Measurements from ENCODE around the gene SCN7A.

Gene SCN7A

GRCh38 chr2:166357068-166357949 is 136.7 kb downstream of the SCN7A start:
- DNase-seq (ENCODE audit: low spot score), result no peak

All from CD4-positive, alpha-beta T cell treated with Interleukin-15 for 4 hours (primary cell).